ENCODE data around the gene TMEM167A.
"Not testable (repeated sequence)": the region's sequence is repeated elsewhere in the genome, so short reads cannot be mapped to it uniquely, and the experiment has no call there.

The TMEM167A gene

DNA sequence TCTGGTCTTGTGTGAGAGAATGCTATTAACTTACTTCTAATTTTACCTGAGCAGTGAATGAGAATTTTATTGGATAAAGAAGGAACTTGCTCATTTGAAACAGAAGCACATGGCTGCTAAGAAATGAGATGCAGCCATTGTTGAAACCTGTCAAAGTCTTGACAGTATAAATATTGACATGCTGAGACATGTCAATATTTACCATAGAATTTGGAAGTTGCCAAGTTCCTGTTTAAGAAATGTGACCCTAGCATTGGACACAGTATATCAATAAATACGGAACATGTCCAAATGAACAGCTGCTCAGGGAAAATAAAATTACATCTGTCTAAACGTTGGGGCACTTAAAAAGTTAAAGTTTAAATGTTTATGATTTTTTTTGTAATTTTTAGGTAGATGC lies 7.9 kb upstream of the TMEM167A start:
- no peak for DNase-seq

DNA sequence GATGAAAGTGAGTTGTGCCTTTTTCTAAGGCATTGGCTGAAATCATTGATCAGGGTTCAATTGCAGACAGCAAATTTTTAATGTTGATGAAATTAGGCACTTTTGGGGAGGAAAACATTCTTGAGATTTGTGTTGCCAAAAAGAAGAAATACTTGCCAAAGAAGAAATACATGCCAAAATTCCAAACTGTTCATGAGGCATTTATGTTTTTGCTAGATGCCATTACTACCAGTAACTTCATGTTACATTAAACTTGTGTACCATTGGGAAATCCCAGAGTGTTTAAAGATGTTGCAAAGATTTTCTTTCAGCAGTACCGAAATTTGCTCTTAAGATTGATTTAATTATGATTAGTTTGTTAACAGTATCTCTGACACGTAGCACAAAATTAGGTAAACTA lies 7.1 kb upstream of the TMEM167A start:
- DNase-seq = no peak

DNA sequence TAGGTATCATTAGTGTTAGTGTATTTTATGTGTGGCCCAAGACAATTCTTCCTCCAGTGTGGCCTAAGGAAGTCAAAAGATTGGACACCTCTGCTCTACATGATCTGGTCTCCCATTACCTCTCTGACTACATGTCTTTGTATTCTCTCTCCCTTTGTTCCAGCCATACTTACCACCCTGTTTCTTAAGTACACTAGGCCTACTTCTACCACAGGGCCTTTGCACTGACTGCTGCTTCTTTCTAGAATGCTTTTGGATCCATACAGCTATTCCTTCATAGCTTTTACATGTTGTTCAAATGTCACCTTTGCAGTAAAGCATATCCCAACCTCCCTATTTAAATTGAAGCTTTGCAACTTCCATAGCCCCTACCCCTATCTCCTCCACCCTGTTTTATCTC lies 5.6 kb upstream of the TMEM167A start:
- DNase-seq = no peak

DNA sequence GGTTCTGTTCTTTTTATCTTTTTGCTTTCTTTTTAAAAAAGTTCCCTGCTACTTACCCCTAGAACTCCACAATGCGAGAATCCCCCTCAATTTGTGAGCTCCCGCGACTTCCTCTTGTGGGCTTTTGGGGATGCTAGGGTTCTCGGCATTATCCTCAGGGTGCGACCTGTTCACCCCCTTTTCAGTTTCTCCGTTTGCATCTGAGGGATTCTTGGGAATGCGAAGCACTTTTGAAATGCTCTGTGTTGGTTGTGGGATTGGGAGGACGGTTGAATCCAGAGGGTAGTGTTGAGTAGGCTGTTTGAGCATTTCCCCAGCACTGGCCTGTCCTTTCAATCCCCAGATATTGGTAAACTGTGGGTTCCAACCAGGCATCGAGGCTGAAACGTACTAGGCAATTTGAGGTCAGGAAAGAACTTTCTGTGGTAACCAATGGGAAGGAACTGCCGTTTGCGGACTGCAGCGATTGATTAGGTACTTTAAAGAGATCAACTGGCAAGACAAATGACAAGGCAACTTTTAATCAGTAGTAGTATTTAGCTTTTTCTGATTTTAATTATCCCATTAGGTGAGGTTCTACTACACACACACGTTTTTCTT lies 568 bp upstream of the TMEM167A start:
- DNase-seq = no peak

DNA sequence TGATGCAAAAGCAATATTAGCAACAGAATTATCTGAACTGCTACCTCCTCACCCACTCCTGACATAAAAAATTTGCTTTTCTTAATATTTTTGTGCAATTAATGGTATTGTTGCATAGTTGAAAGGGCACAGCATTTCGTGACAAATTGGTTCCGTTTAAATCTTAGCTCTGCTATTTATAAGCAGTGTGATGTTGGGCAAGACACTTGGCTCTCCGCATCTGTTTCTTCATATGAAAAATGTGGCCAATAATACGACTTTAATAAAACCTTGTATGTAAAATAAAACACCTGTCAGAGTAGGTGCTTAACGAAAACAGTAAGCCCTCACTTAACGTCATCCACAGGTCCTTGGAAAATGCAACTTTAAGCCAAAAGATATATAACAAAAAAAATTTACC lies 4.2 kb downstream of the TMEM167A start:
- no peak for DNase-seq

DNA sequence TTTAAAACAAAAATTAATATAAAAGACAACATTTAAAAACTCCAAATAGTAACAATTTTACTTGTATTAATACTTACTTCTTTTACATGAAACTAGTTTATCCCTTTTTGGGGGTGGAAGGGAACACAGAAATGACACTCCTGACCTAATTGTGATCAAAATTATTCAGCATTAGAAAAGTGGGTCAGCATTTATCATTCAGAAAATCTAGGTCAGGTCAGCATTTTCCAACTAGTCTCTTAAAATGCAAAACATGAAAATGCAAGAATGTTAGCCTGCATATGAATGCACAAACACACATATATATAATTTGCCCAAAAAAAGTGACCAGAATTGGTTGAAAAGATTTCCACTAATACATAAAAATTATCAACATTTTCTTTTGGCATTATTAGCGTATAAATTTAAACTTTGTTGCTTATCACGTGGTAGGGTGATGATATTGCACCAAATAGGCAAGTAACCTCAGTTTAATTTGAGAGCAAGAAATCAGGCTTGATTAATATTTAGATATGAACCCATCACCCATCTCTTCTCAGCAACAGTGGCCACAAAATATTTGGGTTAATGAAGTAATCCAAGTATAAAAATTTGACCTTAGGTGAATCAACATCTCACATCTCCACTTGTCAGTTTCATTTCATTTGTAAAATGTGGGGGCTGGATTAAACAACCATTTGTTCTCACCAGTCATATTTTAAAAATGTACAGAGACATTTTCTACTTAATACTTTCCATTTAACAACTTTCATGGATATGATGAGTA lies 5.7 kb downstream of the TMEM167A start:
- no peak for DNase-seq

DNA sequence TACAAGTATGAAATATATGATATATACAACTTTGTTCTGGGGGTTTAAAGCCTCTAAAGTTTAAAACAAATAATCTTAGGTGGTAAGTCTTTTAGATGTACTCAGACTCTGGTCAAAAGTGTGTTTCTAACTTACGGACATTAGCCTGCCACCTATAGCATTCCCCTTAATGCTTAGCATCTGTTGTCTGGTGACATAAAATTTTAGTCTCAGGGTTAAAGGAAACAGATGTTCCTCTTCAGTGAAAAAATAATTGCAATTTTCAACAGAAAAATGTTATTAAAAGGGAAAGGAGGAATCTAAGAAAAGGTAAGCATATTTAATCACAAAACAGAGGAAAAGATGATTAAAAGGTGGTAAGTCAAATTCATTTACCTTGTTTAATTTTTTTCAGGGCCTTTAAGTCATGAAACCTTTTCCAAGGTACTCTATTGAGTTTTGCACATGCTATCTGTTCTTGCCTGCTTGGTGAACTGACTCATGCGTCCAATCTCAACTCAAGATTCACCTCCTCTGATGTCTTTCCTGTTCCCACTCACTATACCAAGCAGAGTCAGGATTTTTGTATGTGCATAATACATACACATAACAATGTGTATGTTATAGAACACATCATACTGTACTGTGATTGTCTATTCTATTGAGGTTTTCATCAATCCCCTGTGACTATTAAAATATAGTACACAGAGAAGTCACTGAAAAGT lies 7.9 kb downstream of the TMEM167A start:
- no peak for DNase-seq

DNA sequence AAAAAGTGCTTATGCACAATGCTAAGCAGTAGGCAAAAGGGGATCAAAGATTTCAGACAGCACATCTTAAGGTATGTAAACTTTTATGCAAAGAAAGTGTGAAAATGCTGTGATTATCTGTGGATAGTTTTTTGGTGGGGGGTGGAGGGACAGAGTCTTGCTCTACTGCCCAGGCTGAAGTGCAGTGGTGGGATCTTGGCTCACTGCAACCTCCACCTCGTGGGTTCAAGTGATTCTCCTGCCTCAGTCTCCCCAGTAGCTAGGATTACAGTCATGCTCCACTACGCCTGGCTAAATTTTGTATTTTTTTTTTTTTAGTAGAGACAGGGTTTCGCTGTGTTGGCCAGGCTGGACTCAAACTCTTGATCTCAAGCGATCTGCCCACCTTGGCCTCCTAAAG lies 9.8 kb downstream of the TMEM167A start:
- DNase-seq = not testable (repeated sequence)

DNA sequence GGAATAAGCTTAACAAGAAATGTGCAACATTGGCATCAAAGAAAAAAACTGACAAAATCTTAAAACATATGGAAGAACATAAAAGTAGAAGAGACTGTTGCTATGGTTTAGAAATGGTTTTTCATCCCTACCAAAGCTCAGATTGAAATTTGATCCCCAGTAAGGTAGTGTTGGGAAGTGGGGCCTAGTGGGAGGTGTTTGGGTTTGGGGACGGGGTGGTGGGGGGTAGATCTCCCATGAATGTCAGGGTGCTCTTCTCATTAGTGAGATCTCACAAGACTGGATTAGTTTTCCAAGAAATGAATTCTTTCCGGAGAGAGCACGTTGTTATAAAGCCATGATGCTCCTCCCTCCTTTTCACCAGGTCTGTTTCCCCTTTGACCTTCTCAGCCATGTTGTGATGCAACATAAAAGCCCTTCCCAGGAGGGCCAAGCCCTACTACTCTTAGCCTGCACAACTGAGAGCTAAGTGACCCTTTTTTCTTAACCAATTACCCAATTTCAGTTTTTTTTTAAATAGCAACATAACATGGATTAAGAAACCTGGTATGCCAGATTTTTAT lies 10.6 kb downstream of the TMEM167A start:
- no peak for DNase-seq

DNA sequence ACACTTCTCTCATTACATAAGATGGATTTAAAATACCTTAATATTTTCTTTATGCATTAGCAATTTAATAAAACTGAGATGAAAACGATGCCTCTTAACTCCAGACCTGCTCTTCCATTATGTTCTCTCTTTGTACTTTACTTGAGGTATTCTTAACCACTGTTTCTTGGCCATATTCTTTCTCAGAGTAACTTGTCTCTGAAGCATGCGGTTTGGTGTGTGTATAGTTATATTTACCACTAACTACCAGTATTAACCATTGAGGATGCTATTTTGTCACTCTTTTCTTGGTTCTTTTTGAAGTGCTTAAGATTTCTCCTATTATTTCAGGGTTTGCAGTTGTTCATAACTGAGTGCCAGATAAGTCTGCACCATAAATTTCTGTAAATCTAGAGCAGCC lies 17.9 kb downstream of the TMEM167A start:
- no peak for DNase-seq

DNA sequence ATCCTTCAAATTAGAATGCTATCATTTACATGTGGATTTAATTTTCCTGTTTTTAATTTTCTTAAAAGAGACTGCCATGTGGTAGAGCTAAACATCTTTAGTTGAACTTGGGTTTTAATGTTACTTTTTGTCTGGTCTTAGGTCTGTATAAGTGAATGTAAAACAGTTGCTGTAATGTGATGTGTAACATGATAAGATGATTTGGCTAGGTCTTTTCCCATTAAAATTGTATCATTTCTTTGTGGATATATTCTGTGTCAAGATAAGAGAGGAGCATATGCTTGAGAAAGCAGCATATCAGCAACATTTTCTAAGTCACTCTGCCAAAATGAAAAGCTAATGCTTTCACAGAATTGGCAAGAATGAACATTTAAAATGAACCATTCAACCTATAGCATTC lies 18.5 kb downstream of the TMEM167A start:
- DNase-seq = no peak

DNA sequence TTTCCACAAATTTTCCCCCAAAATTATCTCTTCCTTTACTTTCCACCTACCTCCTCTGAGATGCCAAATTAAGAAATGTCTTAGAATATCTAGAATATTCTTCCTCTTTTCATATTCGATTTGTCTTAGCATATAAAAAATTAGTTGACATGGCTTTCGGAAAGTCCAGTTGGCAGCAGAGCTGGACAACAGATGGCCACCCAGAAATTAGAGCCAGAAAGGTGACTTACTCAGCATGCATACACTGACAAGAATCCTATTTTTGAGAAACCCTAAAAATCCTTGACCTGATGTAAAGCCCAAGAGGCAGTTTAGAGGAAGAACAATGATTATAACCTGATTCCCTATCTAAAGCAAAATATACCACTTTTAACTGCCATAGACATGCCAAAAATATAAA lies 22.0 kb downstream of the TMEM167A start:
- no peak for DNase-seq

DNA sequence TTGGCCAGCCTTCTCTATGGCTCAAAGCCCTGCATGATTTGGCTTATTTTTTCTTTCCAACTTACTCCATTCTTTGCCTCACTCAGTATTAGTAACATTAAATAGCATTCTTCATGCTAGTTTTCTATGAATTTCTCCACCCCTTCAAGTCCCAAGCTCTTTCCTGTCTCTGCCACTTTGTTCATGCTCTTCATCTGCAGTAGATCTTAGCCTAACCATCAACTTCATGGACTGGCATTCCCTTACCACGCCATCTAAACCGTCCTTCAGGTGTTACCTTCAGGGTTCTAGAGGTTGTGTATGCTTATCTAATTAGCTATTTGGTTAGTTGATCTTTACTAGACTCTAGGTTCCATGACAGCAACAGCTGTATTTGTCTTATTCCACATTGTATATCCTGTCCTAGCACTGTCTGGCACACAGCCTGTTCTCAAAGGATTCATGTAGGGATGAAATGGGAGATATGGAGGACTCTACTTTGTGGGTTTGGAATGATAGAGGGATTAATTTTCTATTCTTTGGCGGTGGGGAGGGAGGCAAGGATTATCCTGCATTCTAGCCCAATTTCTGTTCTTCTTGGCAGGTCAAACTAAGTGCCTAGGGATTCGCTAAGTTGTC lies 26.4 kb downstream of the TMEM167A start:
- no peak for DNase-seq

DNA sequence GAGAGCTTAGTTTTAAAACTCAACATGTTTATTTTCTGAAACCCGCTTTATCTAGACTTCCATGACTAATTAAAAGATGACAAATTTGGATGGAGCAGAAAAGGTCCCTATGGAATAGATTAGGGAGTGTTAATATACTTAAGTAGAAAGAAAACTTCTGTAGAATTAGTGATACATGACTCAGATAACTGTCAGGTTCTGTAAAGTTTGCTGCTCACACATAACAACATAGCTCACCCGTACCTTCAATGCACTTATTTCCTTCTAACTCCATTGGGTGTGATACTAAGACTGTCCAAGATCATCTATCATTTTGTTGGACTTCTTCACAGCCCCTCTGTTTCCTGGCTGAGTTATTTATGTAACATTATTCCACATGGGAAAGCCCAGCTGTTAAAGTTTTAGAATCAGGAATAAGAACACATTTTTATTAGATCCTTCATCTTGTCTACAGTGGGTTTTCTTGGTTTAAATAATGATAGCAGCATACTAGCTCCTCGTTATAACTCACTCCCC lies 27.8 kb downstream of the TMEM167A start:
- no peak for DNase-seq

DNA sequence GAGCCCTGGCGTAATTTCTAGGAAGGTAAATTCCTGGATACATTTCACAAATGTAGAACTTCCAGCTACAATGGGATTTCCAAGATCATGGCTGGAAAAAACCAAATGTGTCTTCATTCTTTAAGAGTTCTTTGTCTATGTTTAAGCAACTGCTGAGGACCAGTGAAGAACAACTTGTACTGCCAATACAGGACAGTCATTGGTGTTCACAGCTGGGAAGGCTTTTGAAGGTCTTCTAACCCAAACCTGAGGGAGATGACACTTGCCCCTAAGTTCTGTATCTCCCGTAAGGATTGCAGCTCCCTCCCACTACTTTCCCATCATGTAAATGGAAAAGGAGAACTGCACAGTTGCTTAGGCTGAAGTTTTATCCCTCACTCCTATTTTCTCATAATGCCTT lies 28.4 kb downstream of the TMEM167A start:
- no peak for DNase-seq

DNA sequence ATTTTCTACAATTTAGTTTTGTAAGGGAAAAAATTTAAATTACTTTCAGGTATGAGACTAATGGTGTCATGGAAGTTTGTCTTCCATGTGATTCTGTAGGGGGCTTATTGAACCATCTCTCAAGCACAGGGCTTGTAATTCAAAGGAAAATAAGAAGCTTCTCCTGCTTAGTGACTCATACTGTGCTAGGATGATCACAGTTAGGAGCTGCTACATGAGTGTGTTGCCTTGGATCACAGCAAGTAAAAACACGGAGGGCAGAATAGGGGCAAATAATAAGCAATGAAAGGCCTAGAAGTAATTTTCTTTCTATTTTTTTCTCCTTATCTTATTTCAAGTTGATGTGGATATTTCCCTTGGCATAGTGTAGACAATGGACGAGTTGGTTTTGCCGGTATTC lies 28.9 kb downstream of the TMEM167A start:
- DNase-seq = no peak

DNA sequence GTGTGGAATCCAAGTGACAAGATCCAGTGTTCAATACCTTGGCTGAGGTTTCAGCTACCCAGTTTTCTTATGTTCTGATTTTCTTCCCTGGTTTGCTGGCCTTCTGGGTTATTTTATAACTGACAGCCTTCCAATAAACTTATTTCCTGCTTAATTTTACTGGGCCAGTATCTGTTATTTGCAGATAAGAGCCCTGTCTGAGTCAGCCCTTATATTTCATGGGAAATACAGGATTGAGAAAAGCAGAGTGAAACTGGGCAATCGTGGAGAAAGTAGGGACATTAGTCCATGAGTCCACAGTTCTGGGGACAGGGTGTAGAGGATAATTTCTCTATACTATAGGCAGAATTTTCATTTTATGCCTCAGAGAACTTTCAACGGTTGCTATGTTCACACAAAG lies 32.3 kb downstream of the TMEM167A start:
- DNase-seq = no peak

DNA sequence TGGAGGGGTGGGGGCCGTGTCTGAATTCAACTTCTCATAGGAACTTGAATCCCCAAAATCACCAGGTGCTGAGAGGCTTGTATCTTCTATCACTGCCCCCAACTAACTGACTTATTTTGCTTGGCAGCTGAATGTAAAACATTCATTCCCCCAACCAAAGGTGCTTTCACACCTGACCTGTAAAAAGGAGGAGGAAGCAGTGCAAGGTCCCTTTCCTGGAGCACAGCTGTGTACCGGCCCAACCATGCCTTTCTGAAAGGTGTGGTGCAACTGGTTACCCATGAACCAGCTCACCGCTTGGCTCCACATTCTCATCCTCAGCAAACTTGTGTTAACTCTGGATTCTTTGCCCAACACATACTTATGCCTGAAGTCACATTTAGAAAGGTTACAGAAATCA lies 34.7 kb downstream of the TMEM167A start:
- DNase-seq = no peak

DNA sequence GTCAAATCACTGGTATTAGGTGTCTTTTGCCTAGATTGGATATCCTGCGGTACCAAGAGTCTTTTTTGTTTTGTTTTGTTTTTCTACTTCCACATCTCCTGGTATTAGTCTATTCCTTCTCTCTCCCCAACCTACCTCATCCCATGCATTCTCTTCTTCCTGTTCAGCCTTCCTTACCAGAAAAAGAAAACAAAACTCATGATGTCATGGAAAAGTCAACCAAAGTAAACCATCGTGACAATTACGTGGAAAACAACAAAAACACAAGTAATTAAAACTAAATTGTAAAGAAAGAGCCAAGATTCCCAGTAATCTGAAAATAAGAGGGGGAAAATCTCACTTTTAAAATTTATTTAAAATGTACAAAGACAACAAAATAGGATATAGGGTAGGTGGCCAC lies 38.3 kb downstream of the TMEM167A start:
- no peak for DNase-seq

DNA sequence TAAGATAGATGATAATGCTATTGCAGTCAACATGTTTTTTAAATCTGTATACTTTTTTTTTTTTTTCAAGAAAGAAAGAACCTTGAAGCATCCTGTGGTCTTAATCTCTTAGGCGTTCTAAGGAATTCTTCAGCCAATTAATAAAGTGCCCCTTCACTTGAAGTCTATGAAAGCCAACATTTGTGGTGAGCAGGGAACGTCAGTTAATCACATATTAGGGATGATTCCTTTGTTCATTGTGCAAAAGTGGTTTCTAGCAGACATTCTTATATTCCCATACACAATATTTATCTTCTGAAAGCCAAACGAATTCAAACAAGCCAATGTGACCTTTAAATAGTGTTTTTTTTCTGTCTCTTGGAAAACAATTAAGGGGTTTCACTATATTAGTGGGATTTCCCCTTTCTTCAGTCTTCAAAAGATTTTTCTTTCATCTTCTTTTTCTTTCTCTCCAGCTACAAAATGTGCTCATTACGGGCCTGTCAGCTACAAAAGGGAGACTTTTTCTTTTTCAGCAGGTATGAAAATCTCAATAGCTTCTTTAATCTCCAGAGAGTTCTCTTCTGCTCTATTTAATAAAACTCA lies 40.1 kb downstream of the TMEM167A start:
- no peak for DNase-seq

DNA sequence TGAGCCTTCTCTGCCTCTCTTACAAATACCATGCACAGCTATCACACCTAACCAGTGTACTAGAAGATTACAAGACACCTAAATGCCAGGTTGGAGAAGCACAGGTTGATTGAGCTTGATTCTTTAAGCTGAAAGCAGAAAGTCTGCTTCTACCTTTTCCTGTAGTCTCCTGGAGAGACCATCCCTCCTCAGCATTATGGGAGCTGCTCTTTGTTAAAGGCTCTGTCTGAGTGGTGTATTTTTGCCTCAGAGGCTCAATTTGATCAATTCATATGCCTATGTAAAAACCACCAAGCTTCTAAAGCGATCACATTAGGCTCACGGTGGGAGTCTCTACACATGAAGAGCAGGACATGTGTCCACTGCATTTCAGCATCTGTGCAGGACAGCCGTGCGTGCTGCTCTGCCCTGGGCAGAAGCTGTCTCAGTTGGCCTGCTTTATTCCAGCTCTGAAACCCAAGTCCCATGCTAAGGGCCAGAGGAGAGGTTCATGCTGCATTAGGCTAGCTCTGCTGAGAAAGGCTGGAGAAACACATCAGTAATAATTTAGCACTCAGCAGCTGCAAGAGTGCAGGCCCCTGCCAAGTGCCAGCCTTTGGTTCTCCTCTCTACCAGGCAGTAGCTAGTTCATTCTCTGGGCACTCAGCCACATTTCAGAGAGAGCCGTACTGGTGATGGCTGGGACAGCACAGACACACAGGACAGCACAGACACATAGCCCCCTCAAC lies 41.7 kb downstream of the TMEM167A start:
- no peak for DNase-seq

DNA sequence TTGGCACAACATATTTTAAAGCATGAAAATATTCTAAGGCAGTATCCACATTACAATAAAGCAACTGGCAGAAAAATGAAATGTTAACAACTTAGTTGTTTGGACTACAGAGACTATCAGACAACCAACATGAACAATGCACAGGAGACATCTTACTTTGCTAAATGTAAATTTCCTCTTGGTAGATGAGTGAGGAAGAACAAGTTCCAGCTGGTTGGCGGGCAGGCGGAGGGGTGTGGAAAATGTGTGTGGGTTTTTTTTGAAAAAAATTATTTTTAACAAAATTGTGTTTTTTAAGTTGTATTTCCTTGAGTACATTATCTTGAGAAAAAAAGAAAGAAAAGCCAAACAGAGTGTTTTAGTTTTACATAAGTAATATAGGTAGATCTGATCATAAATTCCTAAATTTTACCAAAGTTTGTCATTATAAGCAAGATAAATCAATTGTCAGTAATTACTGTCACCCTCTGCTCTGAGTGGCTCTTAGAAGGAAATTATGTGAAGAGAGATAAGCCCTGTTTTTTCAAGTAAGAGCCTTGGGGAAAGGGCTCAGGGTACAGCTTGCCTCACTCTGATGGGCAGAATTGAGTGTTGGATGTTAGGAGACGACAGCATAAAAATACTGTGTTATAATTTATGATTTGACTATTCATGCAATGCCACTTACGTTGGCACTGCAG lies 42.5 kb downstream of the TMEM167A start:
- DNase-seq = peak; percentile 46
